IPS-11a (cell line): ENCODE data around the gene TRPM2.

ENCODE experiments used
- H3K4me3 ChIP-seq: one replicate; pipeline ENCODE4 v1.5.1; 2013; ENCODE audit warnings: low read depth, low read length, control low read depth

Gene TRPM2

DNA sequence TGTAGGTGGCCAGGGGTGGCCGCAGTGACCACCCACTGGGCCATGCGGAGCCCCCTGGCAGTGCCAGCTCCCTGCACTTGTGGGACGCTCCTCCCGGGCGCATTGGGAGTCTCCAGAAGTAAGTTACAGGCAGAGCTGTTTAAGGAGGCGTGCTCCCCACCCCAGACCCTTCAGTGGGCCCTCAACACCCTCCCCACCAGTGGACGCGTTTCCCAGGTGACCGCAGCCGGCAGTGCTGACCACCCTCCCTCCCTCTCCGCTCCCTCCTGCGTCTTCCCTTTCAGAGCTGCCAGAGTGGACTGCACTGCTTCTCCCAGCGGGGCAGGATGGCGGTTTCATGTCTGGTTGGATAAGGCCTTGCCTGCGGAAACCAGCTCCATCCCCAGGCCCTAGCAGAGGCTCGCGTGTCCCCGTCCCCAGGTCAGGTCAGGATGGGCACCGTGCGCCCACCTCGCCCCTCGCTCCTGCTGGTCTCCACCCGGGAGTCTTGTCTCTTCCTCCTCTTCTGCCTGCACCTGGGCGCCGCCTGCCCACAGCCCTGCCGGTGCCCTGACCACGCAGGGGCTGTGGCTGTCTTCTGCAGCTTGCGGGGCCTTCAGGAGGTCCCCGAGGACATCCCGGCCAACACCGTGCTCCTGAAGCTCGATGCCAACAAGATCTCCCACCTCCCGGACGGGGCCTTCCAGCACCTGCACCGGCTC is 102.9 kb downstream of the TRPM2 start:
- no peak overlapping the region for H3K4me3 ChIP-seq

GRCh38 chr21:44456915-44457736 is 103.7 kb downstream of the TRPM2 start:
- H3K4me3 ChIP-seq: no peak overlapping the region

DNA sequence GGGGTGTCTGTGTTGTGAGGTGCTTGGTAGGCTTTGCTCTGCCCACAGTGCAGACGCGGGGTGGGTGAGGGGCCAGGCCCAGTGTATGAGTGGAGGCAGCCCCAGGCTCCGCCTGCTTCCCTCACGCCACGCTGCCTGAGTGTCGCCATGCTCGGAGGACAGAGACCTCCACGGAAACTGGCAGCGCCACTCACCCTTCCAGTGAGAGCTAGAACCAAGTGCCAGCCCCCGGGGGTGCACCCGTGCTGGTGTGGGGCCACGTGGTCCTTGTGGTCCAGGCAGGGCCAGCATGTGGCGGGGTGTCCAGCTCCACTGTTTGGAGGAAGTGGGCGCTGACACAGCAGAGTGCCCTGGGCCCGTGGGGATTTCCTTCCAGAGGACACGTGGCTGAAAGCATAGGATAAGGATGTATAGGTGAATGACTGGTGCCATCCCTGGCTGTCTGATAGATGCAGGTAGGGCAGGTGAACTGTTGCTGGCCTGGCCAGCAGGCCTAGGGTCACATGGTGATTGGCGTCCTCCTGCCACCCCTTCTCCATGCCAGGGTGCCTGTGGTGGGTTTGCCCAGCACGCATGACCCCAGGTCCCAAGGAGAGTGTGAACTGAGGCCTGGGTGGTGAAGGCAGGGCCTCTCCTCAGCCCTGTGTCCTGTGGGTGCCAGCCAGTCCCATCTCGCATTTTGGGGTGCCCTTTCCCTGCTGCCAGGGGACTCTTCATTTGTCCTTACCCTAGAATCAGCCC is 105.7 kb downstream of the TRPM2 start:
- no peak overlapping the region for H3K4me3 ChIP-seq

DNA sequence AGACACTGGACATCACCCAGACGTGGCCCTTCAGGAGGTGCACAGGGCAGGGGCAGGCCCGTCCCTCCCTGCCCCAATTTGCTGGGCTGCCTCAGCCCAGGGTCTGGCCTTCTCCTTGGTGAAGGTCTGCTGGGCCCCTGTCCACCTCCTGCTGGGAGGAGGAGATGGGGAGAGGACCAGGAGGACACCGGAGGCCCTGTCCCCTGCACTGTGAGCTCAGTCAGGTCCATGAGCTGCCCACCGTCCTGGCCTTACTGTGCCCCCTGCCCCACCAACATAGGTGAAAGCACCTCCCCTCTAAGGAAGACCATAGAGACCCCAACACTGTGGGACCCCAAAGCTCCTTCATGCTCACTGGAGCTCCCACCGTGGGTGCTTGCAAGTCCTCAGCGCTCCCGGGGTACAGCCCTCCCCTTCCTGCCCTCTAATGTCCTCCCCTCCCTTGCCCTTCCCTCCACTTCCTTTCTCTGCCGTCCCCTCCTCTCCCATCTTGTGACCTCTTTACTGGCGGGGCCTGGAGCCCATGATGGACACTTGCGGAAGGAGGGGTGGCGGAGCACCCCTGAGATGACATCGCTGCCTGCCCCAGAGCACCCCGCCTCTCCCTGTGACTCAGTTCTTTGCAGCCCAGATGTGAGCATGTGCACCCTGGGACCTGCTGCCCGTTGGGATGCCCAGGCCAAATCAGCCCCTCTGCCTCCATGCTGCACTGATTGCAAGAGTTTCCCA is 106.5 kb downstream of the TRPM2 start:
- H3K4me3 ChIP-seq: no peak overlapping the region

DNA sequence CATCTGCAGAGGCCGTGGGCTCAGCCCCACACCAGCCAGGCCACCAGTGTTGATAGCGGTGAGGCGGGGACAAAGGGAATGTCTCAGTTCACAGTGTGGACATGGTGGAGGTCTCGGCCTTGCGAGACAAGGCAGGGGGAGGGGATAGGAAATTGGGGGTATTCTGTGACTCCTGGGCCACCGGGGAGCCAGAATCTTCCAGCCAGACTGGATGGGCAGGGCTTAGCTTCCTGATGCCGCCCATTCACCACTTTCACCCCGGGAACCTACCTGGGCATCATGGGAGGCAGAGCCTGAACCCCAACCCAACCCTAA is 107.0 kb downstream of the TRPM2 start:
- no peak overlapping the region for H3K4me3 ChIP-seq

DNA sequence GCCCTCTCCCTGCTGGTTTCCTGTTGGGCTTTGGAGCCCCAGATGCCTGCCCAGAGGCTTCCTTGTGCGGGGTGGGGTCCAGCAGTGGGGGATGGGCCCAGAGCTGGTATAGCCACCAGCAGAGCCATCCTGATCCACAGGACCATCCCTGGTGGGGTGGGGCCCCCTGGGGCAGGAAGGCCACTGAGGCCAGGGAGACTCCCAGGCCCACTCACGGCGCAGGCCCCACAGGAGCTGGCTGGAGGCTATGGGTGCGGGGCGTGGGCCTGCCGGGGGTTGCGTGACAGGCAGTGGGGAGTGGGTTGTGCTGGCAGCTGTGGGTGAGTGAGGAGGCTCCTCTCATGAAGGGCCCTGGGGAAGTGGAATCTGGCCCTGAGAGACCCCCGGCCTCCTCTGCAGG is 107.6 kb downstream of the TRPM2 start:
- H3K4me3 ChIP-seq: no peak overlapping the region

DNA sequence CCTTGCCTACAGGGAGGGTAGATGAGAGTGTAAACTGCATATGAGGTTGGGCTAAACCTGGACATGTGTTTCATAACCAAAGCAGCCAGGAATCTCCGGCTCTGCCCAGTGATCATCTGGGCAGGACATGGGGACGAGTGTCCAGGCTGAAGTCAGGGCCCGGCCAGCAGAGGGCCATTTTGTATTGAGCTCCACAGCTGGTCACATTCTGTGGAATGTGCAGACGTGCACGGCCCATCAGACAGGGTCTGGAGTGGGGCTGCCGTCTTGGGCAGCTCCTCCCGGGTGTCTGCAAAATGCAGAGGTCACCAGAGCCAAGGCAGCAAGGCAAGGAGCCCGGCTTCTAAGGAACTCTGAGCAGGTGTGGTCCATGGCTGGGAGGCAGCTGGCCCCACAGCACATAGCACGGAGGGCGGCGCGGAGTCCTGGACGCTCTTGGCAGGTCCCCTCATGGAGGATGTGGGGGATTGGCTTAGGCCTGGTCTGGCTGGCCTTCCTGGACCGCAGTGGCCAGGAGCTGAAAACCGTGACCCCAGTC is 108.1 kb downstream of the TRPM2 start:
- H3K4me3 ChIP-seq: no peak overlapping the region

GRCh38 chr21:44462086-44462833 is 108.8 kb downstream of the TRPM2 start:
- H3K4me3 ChIP-seq: no peak overlapping the region

DNA sequence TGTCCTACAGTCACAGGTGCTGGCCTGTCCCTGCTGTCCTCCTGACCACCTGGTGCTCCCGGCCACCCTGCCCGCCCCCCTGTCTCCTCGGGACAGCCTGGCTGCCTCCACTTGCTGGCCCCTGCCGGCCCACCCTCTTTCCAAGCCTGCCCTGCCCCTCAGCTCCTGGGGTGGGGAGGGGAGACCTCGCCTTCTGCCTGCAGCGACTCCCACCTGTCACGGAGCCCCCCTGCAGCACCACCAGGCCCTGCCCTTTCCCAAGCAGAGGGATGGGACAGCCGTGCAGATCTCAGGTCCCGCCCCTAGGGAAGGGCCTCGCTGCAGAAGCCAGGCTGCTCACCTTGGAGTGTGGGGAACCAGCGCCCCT is 109.4 kb downstream of the TRPM2 start:
- H3K4me3 ChIP-seq: no peak overlapping the region

DNA sequence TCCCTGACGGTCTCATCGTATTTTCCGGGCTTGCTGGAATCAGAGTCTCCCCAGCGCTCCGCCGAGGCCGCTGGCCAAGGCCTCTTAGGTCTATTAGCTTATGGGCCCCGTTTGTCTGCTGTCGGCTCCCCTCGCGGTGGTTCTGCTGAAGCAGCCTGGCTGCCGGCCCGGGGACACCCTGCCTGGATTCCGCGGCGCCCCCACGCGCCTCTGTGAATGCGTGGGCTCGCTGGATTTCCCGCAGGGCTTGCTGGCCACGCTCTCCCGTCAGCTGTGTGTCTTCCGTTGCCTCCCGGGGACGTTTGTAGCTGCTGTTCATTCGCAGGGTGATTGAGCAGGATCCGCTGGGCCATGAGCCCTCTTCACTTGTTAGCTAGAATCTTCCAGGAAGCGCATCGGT is 110.3 kb downstream of the TRPM2 start:
- no peak overlapping the region for H3K4me3 ChIP-seq

- no peak overlapping the region for H3K4me3 ChIP-seq
Measured at GRCh38 chr21:44464351-44464750, 110.9 kb downstream of the TRPM2 start.

DNA sequence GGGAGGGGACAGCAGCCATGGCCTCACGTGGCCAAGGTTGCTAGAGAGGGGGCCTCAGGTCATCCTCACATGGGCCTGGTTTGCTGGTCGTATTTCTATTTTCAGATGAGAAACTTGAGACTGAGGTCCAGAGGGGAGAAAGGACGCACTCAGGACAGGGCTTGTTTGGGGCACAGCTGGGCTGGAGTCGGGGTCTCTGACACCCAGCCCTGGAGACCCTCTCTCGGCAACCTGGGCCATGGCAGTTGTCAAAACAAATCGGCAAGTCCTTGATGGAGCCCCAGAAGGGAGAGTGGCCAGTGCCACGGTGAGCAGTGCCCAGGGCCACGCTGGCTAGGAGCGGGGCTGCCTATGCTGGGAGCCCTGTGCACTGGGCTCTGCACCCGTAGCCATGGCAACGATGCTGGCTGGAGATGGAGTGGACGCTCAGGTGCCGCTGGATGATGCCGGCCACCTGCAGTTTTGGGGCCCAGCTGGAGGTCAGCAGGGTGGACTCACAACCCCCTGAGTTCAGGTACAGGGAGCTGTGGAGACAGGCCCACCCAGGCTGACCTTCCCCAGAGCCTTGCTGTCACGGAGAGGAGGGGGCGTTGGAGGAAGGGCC is 113.0 kb downstream of the TRPM2 start:
- H3K4me3 ChIP-seq: no peak overlapping the region

DNA sequence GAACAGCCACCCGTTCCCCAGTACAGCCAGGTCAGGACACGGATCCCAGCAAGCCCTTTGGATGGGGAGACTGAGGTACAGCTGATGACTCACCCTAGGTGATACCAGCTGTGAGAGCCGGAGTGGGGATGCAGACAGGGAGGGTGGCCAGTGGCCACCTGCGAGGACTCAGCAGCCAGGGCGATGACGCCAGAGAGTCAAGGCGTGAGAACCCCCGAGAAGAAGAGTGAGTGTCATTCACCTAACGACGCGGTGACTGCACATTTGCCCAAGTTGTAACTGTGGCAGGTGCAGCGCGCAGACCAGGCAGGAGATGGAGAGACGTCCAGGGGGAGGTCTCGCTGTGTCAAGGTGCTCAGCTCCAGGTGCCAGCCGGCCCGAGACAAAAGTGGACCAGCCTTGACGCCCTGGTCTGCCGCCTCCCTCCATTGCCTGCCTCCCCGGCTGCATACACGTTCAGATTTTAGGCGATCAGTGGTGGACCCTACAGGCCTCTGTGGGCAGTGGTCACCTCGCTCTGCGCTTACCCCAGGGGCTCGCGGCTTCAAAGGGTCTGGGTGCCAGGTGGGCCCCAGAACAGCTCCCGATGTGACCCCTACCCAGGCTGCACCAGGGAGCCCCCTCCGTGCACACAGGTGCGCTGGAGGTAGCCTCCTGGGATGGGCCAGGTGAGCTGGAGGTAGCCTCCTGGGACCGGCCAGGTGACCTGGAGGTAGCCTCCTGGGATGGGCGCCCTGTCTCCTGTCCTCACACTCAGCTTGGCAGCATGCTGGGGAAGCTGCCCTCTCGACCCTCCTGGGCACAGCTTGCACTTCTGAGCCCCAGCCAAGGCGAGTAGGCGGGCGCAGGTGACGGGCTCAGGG is 113.8 kb downstream of the TRPM2 start:
- H3K4me3 ChIP-seq: no peak overlapping the region

- no peak overlapping the region for H3K4me3 ChIP-seq
Measured at GRCh38 chr21:44467859-44468195, 114.4 kb downstream of the TRPM2 start.

DNA sequence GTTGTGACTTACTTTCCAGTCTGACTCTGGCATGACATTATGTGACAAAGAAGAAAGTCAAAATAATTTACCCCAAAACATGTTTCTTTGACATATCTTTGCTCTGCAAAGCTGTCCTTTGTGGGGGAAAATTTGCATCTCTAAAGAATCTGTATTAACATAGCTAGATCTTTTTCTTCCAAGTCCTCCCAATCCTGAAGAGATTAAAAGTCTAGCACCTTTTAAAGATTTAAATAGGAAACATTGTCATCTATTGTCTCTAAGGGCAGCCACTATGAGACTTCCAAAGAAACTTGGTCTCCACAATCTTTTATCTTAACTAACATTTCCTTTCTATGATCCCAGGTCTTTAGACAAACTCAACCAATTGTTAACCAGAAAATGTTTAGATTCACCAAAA is 117.9 kb downstream of the TRPM2 start:
- no peak overlapping the region for H3K4me3 ChIP-seq

GRCh38 chr21:44471996-44472395 is 118.6 kb downstream of the TRPM2 start:
- H3K4me3 ChIP-seq: no peak overlapping the region

DNA sequence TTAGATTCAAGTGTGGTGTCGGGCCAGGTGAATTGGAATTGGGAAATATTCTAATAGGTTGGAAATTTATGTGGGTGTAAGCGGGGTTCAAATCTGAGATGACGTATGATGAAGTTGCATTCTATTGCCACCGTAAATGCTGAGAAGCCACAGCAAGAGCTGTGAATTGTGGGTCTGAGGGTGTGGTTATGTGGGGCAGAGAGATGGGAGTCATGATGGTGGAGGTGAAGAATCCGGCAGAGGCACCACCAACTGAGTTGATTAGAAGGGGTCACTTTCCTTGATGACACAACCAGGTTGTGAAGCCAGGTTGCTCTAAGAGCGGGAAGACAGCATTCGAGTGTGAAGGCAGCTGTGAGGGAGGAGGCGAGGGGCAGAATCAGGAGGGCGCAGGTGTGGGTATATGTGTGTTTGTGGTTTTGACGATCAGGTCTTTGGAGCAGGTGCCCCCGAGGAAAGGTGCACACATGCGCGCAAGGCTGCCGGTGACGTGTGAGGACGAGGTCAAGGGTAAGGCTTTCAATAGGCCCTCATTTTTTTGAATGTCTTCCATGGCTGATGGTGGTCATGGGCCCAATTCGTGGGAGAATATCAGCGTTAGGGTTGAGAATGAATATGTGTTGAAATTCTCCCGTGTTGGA is 120.6 kb downstream of the TRPM2 start:
- no peak overlapping the region for H3K4me3 ChIP-seq

- H3K4me3 ChIP-seq: no peak overlapping the region
Measured at GRCh38 chr21:44475266-44475845, 121.9 kb downstream of the TRPM2 start.
